GM23338 (cell line): ENCODE data around the gene IPPK.

Experiments used
- CREB1 ChIP-seq: fragments of 250-450 bp; sonication (Bioruptor Pico); IDR thresholded peaks from 2 replicates; pipeline ENCODE4 v1.5.0; 2020; ENCODE audit warnings: low read depth, mild to moderate bottlenecking, moderate library complexity
- EZH2 ChIP-seq: fragments of 200-600 bp; sonication (generic); IDR thresholded peaks from one replicate; pipeline ENCODE4 v1.8.0; 2017; ENCODE audit warnings: antibody characterized with exemption, mild to moderate bottlenecking, low read depth; ENCODE audit not compliant: unreplicated experiment
- EZH2phosphoT487 ChIP-seq: fragments of 200-600 bp; sonication (generic); IDR thresholded peaks from one replicate; pipeline ENCODE4 v1.8.1; 2018; ENCODE audit warnings: antibody characterized with exemption; ENCODE audit not compliant: unreplicated experiment
- JUNB ChIP-seq: IDR thresholded peaks from one replicate; pipeline ENCODE4 v1.6.1; 2016; ENCODE audit warnings: antibody characterized with exemption; ENCODE audit not compliant: unreplicated experiment
- POLR2AphosphoS5 ChIP-seq: IDR thresholded peaks from 2 replicates; pipeline ENCODE4 v1.6.1; 2016; ENCODE audit warnings: antibody characterized with exemption, low read depth
- STAT1 ChIP-seq: IDR thresholded peaks from one replicate; pipeline ENCODE4 v1.6.1; 2016; ENCODE audit warnings: antibody characterized with exemption; ENCODE audit not compliant: unreplicated experiment
- ZNF114 ChIP-seq: fragments of 250-450 bp; sonication (Bioruptor Pico); IDR thresholded peaks from 2 replicates; pipeline ENCODE4 v1.5.0; 2020; ENCODE audit warnings: mild to moderate bottlenecking, moderate library complexity
- ZNF331 ChIP-seq: fragments of 250-450 bp; sonication (Bioruptor Pico); IDR thresholded peaks from 2 replicates; pipeline ENCODE4 v1.5.0; 2020; ENCODE audit warnings: low read depth, mild to moderate bottlenecking, moderate library complexity
- TF ChIP-seq, protein P1 (sequence below), 2 experiments: fragments of 200-600 bp in 1 of 2; sonication (generic) in 1 of 2; conservative IDR thresholded peaks; 2 replicates each; pipeline versions ENCODE4 v1.5.1 to v1.6.1; 2016 to 2017; ENCODE audit warnings: antibody characterized with exemption in 2 of 2, low read depth in 2 of 2, mild to moderate bottlenecking in 2 of 2, moderate library complexity in 1 of 2
- TF ChIP-seq, protein P2 (sequence below): IDR thresholded peaks from one replicate; pipeline ENCODE4 v1.6.1; 2018; ENCODE audit warnings: antibody characterized with exemption; ENCODE audit not compliant: unreplicated experiment
- TF ChIP-seq, protein P3 (sequence below): fragments of 250-450 bp; sonication (Bioruptor Pico); IDR thresholded peaks from 2 replicates; pipeline ENCODE4 v1.5.0; 2020; ENCODE audit warnings: mild to moderate bottlenecking, moderate library complexity
- TF ChIP-seq, protein P4 (sequence below): IDR thresholded peaks from 2 replicates; pipeline ENCODE4 v1.6.1; 2016; ENCODE audit warnings: antibody characterized with exemption

DNA sequence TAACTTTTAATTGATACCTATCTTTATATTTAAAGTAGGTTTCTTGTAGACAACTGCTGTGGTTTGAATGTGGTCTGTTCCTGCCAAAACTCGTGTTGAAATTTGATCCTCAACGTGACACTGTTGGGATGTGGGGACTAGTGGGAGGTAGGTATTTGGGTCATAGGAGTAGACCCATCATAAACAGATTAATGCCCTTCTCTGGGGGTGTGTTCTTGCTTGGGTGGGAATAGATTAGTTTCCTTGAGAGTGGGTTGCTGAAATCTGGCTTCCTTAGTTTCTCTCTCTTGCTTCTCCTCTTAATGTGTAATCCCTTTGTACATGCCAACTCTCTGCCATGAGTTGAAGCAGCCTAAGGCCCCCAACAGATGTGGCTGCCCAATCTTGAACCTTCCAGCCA is 34.6 kb upstream of the IPPK start:
- TF ChIP-seq, protein P1, sequence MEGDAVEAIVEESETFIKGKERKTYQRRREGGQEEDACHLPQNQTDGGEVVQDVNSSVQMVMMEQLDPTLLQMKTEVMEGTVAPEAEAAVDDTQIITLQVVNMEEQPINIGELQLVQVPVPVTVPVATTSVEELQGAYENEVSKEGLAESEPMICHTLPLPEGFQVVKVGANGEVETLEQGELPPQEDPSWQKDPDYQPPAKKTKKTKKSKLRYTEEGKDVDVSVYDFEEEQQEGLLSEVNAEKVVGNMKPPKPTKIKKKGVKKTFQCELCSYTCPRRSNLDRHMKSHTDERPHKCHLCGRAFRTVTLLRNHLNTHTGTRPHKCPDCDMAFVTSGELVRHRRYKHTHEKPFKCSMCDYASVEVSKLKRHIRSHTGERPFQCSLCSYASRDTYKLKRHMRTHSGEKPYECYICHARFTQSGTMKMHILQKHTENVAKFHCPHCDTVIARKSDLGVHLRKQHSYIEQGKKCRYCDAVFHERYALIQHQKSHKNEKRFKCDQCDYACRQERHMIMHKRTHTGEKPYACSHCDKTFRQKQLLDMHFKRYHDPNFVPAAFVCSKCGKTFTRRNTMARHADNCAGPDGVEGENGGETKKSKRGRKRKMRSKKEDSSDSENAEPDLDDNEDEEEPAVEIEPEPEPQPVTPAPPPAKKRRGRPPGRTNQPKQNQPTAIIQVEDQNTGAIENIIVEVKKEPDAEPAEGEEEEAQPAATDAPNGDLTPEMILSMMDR (conservative IDR thresholded peaks at IDR 0.05; ENCODE audit: low read depth in 2 of 2), result no peak
- TF ChIP-seq, protein P2, sequence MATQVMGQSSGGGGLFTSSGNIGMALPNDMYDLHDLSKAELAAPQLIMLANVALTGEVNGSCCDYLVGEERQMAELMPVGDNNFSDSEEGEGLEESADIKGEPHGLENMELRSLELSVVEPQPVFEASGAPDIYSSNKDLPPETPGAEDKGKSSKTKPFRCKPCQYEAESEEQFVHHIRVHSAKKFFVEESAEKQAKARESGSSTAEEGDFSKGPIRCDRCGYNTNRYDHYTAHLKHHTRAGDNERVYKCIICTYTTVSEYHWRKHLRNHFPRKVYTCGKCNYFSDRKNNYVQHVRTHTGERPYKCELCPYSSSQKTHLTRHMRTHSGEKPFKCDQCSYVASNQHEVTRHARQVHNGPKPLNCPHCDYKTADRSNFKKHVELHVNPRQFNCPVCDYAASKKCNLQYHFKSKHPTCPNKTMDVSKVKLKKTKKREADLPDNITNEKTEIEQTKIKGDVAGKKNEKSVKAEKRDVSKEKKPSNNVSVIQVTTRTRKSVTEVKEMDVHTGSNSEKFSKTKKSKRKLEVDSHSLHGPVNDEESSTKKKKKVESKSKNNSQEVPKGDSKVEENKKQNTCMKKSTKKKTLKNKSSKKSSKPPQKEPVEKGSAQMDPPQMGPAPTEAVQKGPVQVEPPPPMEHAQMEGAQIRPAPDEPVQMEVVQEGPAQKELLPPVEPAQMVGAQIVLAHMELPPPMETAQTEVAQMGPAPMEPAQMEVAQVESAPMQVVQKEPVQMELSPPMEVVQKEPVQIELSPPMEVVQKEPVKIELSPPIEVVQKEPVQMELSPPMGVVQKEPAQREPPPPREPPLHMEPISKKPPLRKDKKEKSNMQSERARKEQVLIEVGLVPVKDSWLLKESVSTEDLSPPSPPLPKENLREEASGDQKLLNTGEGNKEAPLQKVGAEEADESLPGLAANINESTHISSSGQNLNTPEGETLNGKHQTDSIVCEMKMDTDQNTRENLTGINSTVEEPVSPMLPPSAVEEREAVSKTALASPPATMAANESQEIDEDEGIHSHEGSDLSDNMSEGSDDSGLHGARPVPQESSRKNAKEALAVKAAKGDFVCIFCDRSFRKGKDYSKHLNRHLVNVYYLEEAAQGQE, result no peak
- TF ChIP-seq EZH2 (no peak), POLR2AphosphoS5 (no peak), EZH2phosphoT487 (no peak), ZNF331 (CRISPR knock-in tag) (no peak), ZNF114 (CRISPR knock-in tag) (no peak), JUNB (no peak), STAT1 (no peak), CREB1 (no peak)
- TF ChIP-seq, protein P3, sequence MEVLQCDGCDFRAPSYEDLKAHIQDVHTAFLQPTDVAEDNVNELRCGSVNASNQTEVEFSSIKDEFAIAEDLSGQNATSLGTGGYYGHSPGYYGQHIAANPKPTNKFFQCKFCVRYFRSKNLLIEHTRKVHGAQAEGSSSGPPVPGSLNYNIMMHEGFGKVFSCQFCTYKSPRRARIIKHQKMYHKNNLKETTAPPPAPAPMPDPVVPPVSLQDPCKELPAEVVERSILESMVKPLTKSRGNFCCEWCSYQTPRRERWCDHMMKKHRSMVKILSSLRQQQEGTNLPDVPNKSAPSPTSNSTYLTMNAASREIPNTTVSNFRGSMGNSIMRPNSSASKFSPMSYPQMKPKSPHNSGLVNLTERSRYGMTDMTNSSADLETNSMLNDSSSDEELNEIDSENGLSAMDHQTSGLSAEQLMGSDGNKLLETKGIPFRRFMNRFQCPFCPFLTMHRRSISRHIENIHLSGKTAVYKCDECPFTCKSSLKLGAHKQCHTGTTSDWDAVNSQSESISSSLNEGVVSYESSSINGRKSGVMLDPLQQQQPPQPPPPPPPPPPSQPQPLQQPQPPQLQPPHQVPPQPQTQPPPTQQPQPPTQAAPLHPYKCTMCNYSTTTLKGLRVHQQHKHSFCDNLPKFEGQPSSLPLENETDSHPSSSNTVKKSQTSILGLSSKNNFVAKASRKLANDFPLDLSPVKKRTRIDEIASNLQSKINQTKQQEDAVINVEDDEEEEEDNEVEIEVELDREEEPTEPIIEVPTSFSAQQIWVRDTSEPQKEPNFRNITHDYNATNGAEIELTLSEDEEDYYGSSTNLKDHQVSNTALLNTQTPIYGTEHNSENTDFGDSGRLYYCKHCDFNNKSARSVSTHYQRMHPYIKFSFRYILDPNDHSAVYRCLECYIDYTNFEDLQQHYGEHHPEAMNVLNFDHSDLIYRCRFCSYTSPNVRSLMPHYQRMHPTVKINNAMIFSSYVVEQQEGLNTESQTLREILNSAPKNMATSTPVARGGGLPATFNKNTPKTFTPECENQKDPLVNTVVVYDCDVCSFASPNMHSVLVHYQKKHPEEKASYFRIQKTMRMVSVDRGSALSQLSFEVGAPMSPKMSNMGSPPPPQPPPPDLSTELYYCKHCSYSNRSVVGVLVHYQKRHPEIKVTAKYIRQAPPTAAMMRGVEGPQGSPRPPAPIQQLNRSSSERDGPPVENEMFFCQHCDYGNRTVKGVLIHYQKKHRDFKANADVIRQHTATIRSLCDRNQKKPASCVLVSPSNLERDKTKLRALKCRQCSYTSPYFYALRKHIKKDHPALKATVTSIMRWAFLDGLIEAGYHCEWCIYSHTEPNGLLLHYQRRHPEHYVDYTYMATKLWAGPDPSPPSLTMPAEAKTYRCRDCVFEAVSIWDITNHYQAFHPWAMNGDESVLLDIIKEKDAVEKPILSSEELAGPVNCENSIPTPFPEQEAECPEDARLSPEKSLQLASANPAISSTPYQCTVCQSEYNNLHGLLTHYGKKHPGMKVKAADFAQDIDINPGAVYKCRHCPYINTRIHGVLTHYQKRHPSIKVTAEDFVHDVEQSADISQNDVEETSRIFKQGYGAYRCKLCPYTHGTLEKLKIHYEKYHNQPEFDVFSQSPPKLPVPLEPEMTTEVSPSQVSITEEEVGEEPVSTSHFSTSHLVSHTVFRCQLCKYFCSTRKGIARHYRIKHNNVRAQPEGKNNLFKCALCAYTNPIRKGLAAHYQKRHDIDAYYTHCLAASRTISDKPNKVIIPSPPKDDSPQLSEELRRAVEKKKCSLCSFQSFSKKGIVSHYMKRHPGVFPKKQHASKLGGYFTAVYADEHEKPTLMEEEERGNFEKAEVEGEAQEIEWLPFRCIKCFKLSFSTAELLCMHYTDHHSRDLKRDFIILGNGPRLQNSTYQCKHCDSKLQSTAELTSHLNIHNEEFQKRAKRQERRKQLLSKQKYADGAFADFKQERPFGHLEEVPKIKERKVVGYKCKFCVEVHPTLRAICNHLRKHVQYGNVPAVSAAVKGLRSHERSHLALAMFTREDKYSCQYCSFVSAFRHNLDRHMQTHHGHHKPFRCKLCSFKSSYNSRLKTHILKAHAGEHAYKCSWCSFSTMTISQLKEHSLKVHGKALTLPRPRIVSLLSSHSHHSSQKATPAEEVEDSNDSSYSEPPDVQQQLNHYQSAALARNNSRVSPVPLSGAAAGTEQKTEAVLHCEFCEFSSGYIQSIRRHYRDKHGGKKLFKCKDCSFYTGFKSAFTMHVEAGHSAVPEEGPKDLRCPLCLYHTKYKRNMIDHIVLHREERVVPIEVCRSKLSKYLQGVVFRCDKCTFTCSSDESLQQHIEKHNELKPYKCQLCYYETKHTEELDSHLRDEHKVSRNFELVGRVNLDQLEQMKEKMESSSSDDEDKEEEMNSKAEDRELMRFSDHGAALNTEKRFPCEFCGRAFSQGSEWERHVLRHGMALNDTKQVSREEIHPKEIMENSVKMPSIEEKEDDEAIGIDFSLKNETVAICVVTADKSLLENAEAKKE (CRISPR knock-in tag), result no peak
- TF ChIP-seq, protein P4, sequence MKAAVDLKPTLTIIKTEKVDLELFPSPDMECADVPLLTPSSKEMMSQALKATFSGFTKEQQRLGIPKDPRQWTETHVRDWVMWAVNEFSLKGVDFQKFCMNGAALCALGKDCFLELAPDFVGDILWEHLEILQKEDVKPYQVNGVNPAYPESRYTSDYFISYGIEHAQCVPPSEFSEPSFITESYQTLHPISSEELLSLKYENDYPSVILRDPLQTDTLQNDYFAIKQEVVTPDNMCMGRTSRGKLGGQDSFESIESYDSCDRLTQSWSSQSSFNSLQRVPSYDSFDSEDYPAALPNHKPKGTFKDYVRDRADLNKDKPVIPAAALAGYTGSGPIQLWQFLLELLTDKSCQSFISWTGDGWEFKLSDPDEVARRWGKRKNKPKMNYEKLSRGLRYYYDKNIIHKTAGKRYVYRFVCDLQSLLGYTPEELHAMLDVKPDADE, result no peak
